HepG2 (cell line): Measurements from ENCODE around the gene AHCYL1. TPM values are rescaled to one million over a fixed set of nuclear protein-coding genes. Genes with fewer than 3 reads are reported as not detected.

Source experiments
- CC2D1A ChIP-seq: sonication (generic); formaldehyde crosslinking; IDR thresholded peaks from 2 replicates; pipeline ENCODE4 v1.8.1; 2023; ENCODE audit warnings: mild to moderate bottlenecking, missing genetic modification reagents
- ELF3 ChIP-seq: IDR thresholded peaks from 2 replicates; pipeline ENCODE4 v1.6.1; 2016; ENCODE audit warnings: missing genetic modification reagents, missing compliant biosample characterization
- GATAD1 ChIP-seq: IDR thresholded peaks from 2 replicates; pipeline ENCODE4 v1.6.1; 2016; ENCODE audit warnings: missing genetic modification reagents, missing compliant biosample characterization
- KLF15 ChIP-seq: sonication (generic); formaldehyde crosslinking; IDR thresholded peaks from 2 replicates; pipeline ENCODE4 v1.8.1; 2023; ENCODE audit warnings: borderline replicate concordance, mild to moderate bottlenecking, inconsistent platforms, missing genetic modification reagents, mixed read lengths
- KMT2A ChIP-seq: sonication (generic); formaldehyde crosslinking; IDR thresholded peaks from 2 replicates; pipeline ENCODE4 v1.4.0; 2020; ENCODE audit warnings: missing genetic modification reagents
- MXD4 ChIP-seq: IDR thresholded peaks from 2 replicates; pipeline ENCODE4 v1.6.1; 2016; ENCODE audit warnings: mild to moderate bottlenecking, missing biosample characterization, missing genetic modification reagents
- NAIF1 ChIP-seq: sonication (generic); formaldehyde crosslinking; IDR thresholded peaks from 2 replicates; pipeline ENCODE4 v1.5.0; 2020; ENCODE audit warnings: mild to moderate bottlenecking, missing genetic modification reagents, borderline replicate concordance
- NBN ChIP-seq: fragments of 450-650 bp; conservative IDR thresholded peaks from 2 replicates; pipeline ENCODE4 v1.6.1; 2017
- NFIB ChIP-seq: sonication (generic); formaldehyde crosslinking; IDR thresholded peaks from 2 replicates; pipeline ENCODE4 v1.9.0; 2021; ENCODE audit warnings: missing genetic modification reagents, mild to moderate bottlenecking, borderline replicate concordance
- POLR2G ChIP-seq: fragments of 200-400 bp; formaldehyde crosslinking; IDR thresholded peaks from 2 replicates; pipeline ENCODE4 v1.6.1; 2018; ENCODE audit warnings: mild to moderate bottlenecking, low read depth, low read length, moderate library complexity
- PPARG ChIP-seq: conservative IDR thresholded peaks from 2 replicates; pipeline ENCODE4 v1.6.1; 2016; ENCODE audit warnings: missing biosample characterization, missing genetic modification reagents
- SNAI1 ChIP-seq: sonication (generic); formaldehyde crosslinking; IDR thresholded peaks from 2 replicates; pipeline ENCODE4 v1.5.0; 2020; ENCODE audit warnings: mild to moderate bottlenecking, missing genetic modification reagents, borderline replicate concordance
- SRY ChIP-seq: sonication (generic); formaldehyde crosslinking; IDR thresholded peaks from 2 replicates; pipeline ENCODE4 v1.8.0; 2022; ENCODE audit warnings: mild to moderate bottlenecking, missing genetic modification reagents
- SYNCRIP ChIP-seq: fragments of 200-400 bp; formaldehyde crosslinking; IDR thresholded peaks from 2 replicates; pipeline ENCODE4 v1.6.1; 2018; ENCODE audit warnings: mild to moderate bottlenecking, low read depth, low read length; ENCODE audit not compliant: insufficient read depth
- ZNF235 ChIP-seq: sonication (generic); formaldehyde crosslinking; IDR thresholded peaks from 2 replicates; pipeline ENCODE4 v1.8.1; 2023; ENCODE audit warnings: mild to moderate bottlenecking, missing genetic modification reagents, borderline replicate concordance
- ZNF256 ChIP-seq: sonication (generic); formaldehyde crosslinking; conservative IDR thresholded peaks from 2 replicates; pipeline ENCODE4 v1.4.0; 2020; ENCODE audit warnings: missing genetic modification reagents
- ZNF260 ChIP-seq: sonication (generic); formaldehyde crosslinking; IDR thresholded peaks from 2 replicates; pipeline ENCODE4 v1.4.0; 2020; ENCODE audit warnings: missing genetic modification reagents, low read depth, mild to moderate bottlenecking, borderline replicate concordance
- ZNF263 ChIP-seq: sonication (generic); formaldehyde crosslinking; IDR thresholded peaks from 2 replicates; pipeline ENCODE4 v1.4.0; 2020; ENCODE audit warnings: missing genetic modification reagents
- ZNF564 ChIP-seq: sonication (generic); formaldehyde crosslinking; IDR thresholded peaks from 2 replicates; pipeline ENCODE4 v1.8.1; 2023; ENCODE audit warnings: mild to moderate bottlenecking, missing genetic modification reagents
- ZNF713 ChIP-seq: sonication (generic); formaldehyde crosslinking; IDR thresholded peaks from 2 replicates; pipeline ENCODE4 v1.4.0; 2020; ENCODE audit warnings: mild to moderate bottlenecking, missing genetic modification reagents
- polyA plus RNA-seq, 8 experiments: library from polyadenylated mRNA; depleted of rRNA in 3 of 8; stranded (reverse) in 7 of 8; unstranded in 1 of 8; fragments of >200 nt; fragmentation: Illumina TruSeq in 4 of 8; extraction: Trizol in 4 of 8; gene quantifications; 2 replicates each; pipeline versions ENCODE4 v1.2.1 to v1.2.3, GENCODE V29; 2011 to 2016; ENCODE audit warnings: low read depth in 4 of 8, missing spikeins in 1 of 8, mixed read lengths in 1 of 8; ENCODE audit not compliant: insufficient read depth in 1 of 8
- total RNA-seq, 5 experiments: library from RNA; depleted of rRNA; stranded (reverse); fragments of >200 nt; fragmentation: Illumina TruSeq; extraction: Trizol; gene quantifications; 2 replicates each; pipeline ENCODE4 v1.2.3, GENCODE V29; 2016; ENCODE audit warnings: low read depth in 1 of 5
- TF ChIP-seq, protein P1 (sequence below): sonication (generic); formaldehyde crosslinking; IDR thresholded peaks from 2 replicates; pipeline ENCODE4 v1.4.0; 2020; ENCODE audit warnings: low read depth, mild to moderate bottlenecking, missing genetic modification reagents
- TF ChIP-seq, protein P2 (sequence below): sonication (generic); formaldehyde crosslinking; IDR thresholded peaks from 2 replicates; pipeline ENCODE4 v1.4.0; 2020; ENCODE audit warnings: missing genetic modification reagents; ENCODE audit errors: not compliant biosample characterization
- TF ChIP-seq, protein P3 (sequence below): sonication (generic); formaldehyde crosslinking; IDR thresholded peaks from 2 replicates; pipeline ENCODE4 v1.4.0; 2020; ENCODE audit warnings: mild to moderate bottlenecking, missing genetic modification reagents
- TF ChIP-seq, protein P4 (sequence below): sonication (generic); formaldehyde crosslinking; IDR thresholded peaks from 2 replicates; pipeline ENCODE4 v1.4.0; 2020; ENCODE audit warnings: mild to moderate bottlenecking, missing genetic modification reagents
- TF ChIP-seq, protein P5 (sequence below): sonication (generic); formaldehyde crosslinking; conservative IDR thresholded peaks from 2 replicates; pipeline ENCODE4 v1.8.0; 2022; ENCODE audit warnings: low read depth, missing genetic modification reagents

AHCYL1 gene
- total and polyA plus RNA-seq, 2 of the 13 experiments (the other 11 are each of a cell fraction or from before 2014, with no cell fraction given) = 40.9 to 76.3 TPM

DNA sequence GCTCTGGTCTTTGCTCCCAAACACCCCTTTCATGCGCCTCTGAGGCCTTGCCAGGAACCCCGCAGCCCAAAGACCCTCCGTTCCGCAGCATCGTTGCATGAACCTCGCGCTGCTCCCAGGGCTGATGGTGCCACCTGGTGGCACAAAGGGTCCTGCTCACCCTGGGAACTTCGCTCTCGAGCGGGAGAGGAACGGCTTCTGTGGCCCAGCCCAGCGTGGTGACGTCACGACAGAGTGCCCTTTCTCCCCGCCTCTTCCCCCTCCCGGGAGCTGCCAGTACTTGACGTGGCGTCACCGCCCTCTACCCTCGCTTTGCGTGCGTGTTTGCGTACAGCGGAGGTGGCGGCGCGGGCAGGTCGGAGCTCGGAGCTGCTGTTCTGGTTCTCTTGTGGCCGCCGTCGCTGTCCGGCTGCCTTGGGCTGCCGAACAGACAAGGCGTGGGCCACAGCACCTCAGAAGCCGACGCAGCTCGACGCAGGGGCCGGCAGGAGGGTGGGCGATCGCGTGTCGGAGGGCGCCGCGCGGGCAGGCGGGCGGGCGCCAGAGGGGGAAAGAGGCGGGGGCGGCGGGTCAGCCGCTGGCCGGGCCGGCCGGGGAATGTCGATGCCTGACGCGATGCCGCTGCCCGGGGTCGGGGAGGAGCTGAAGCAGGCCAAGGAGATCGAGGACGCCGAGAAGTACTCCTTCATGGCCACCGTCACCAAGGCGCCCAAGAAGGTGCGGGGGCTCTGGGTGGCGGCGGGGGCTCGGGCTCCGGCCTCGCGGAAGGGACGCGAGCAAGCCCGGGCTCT is at the start of gene AHCYL1 (continued):
- TF ChIP-seq, protein P1, sequence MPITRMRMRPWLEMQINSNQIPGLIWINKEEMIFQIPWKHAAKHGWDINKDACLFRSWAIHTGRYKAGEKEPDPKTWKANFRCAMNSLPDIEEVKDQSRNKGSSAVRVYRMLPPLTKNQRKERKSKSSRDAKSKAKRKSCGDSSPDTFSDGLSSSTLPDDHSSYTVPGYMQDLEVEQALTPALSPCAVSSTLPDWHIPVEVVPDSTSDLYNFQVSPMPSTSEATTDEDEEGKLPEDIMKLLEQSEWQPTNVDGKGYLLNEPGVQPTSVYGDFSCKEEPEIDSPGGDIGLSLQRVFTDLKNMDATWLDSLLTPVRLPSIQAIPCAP = 0 out of 2 replicates have a peak, but pooled peaks have one; percentile 76
- TF ChIP-seq, protein P2, sequence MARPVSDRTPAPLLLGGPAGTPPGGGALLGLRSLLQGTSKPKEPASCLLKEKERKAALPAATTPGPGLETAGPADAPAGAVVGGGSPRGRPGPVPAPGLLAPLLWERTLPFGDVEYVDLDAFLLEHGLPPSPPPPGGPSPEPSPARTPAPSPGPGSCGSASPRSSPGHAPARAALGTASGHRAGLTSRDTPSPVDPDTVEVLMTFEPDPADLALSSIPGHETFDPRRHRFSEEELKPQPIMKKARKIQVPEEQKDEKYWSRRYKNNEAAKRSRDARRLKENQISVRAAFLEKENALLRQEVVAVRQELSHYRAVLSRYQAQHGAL = peak; percentile 29
- TF ChIP-seq POLR2G = peak; percentile 95
- no peak for TF ChIP-seq NFIB (CRISPR knock-in tag)
- no peak for TF ChIP-seq KLF15 (CRISPR knock-in tag)
- TF ChIP-seq, protein P3, sequence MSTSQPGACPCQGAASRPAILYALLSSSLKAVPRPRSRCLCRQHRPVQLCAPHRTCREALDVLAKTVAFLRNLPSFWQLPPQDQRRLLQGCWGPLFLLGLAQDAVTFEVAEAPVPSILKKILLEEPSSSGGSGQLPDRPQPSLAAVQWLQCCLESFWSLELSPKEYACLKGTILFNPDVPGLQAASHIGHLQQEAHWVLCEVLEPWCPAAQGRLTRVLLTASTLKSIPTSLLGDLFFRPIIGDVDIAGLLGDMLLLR (CRISPR knock-in tag) = peak; percentile 16; the same call in 1 of the 2 replicates
- TF ChIP-seq ZNF564 (CRISPR knock-in tag) = peak; percentile 48
- no peak for TF ChIP-seq ZNF260
- TF ChIP-seq ZNF235 (CRISPR knock-in tag) = no peak
- TF ChIP-seq SNAI1 (CRISPR knock-in tag) = no peak
- TF ChIP-seq ZNF713 (CRISPR knock-in tag) = no peak
- TF ChIP-seq ZNF263 = peak; percentile 52; the same call in 1 of the 2 replicates
- TF ChIP-seq GATAD1 = peak; percentile 91
- TF ChIP-seq SYNCRIP = no peak
- TF ChIP-seq, protein P4, sequence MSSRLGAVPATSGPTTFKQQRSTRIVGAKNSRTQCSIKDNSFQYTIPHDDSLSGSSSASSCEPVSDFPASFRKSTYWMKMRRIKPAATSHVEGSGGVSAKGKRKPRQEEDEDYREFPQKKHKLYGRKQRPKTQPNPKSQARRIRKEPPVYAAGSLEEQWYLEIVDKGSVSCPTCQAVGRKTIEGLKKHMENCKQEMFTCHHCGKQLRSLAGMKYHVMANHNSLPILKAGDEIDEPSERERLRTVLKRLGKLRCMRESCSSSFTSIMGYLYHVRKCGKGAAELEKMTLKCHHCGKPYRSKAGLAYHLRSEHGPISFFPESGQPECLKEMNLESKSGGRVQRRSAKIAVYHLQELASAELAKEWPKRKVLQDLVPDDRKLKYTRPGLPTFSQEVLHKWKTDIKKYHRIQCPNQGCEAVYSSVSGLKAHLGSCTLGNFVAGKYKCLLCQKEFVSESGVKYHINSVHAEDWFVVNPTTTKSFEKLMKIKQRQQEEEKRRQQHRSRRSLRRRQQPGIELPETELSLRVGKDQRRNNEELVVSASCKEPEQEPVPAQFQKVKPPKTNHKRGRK = no peak
- TF ChIP-seq ZNF256 (CRISPR knock-in tag) = peak; percentile 56
- TF ChIP-seq ELF3 (CRISPR knock-in tag) = peak; percentile 72
- TF ChIP-seq CC2D1A (CRISPR knock-in tag) = no peak
- TF ChIP-seq PPARG = 0 out of 2 replicates have a peak, but pooled peaks have one; percentile 42
- peak; percentile 91 for TF ChIP-seq KMT2A (CRISPR knock-in tag)
- TF ChIP-seq, protein P5, sequence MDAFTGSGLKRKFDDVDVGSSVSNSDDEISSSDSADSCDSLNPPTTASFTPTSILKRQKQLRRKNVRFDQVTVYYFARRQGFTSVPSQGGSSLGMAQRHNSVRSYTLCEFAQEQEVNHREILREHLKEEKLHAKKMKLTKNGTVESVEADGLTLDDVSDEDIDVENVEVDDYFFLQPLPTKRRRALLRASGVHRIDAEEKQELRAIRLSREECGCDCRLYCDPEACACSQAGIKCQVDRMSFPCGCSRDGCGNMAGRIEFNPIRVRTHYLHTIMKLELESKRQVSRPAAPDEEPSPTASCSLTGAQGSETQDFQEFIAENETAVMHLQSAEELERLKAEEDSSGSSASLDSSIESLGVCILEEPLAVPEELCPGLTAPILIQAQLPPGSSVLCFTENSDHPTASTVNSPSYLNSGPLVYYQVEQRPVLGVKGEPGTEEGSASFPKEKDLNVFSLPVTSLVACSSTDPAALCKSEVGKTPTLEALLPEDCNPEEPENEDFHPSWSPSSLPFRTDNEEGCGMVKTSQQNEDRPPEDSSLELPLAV (CRISPR knock-in tag) = no peak
- 0 out of 2 replicates have a peak, but pooled peaks have one; percentile 62 for TF ChIP-seq SRY
- no peak for TF ChIP-seq NBN
- peak; percentile 85 for TF ChIP-seq MXD4 (CRISPR knock-in tag)
- 0 out of 2 replicates have a peak, but pooled peaks have one; percentile 65 for TF ChIP-seq NAIF1 (CRISPR knock-in tag)
